ENCODE data around the gene SPDEF. TPM values are rescaled to one million over a fixed set of nuclear protein-coding genes. Genes with fewer than 3 reads are reported as not detected.

The SPDEF gene
- polyA plus RNA-seq, 6 donors from 2014 or later: not detected

GRCh38 chr6:34523441-34524206 is 32.5 kb downstream of the SPDEF start:
- peaks cover 9 to 17% (median 10%) of the 10 kb centered on the region in 3 donors for H3K4me1 Mint-ChIP-seq
- peak overlapping the region in 1 of 6 donors; percentile 82 for H3K27ac Mint-ChIP-seq
- no peaks in the 10 kb centered on the region for H3K36me3 Mint-ChIP-seq
- H3K4me3 Mint-ChIP-seq: no peak overlapping the region
- peaks cover 0 to 12% (median 0%) of the 10 kb centered on the region in 3 donors for H3K27me3 Mint-ChIP-seq
- no peak for ATAC-seq (ENCODE audit: low read depth in 2 of 2)
- H3K9me3 Mint-ChIP-seq: no peaks in the 10 kb centered on the region
- DNase-seq: no peak

- no peak for ATAC-seq (ENCODE audit: low read depth in 2 of 2)
- peaks cover 9 to 17% (median 10%) of the 10 kb centered on the region in 3 donors for H3K4me1 Mint-ChIP-seq
- no peaks in the 10 kb centered on the region for H3K36me3 Mint-ChIP-seq
- no peaks in the 10 kb centered on the region for H3K9me3 Mint-ChIP-seq
- DNase-seq: no peak
- H3K4me3 Mint-ChIP-seq: peak overlapping the region in 1 of 8 donors; percentile 11
- H3K27me3 Mint-ChIP-seq: peaks cover 0 to 19% (median 3%) of the 10 kb centered on the region in 3 donors
- peak overlapping the region in 1 of 6 donors; percentile 11 for H3K27ac Mint-ChIP-seq
Observed at GRCh38 chr6:34522761-34523160, 33.4 kb downstream of the SPDEF start.

- Mint-ChIP-seq H3K27me3 (peaks cover 0 to 30% (median 14%) of the 10 kb centered on the region in 3 donors), H3K4me3 (peak overlapping the region in 1 of 8 donors; percentile 25), H3K27ac (no peak overlapping the region), H3K4me1 (peaks cover 9 to 10% (median 9%) of the 10 kb centered on the region in 3 donors), H3K36me3 (no peaks in the 10 kb centered on the region), H3K9me3 (no peaks in the 10 kb centered on the region)
- ATAC-seq (ENCODE audit: low read depth in 2 of 2) (peak; percentile 63 to 69), DNase-seq (no peak)
Observed at GRCh38 chr6:34521463-34522285, 34.5 kb downstream of the SPDEF start.

- ATAC-seq (ENCODE audit: low read depth in 2 of 2) (no peak), DNase-seq (no peak)
- Mint-ChIP-seq H3K27ac (peak overlapping the region in 1 of 6 donors; percentile 79), H3K36me3 (no peaks in the 10 kb centered on the region), H3K9me3 (no peaks in the 10 kb centered on the region), H3K27me3 (peaks cover 0 to 30% (median 14%) of the 10 kb centered on the region in 3 donors), H3K4me3 (no peak overlapping the region), H3K4me1 (peaks cover 9 to 10% (median 9%) of the 10 kb centered on the region in 3 donors)
Observed at GRCh38 chr6:34520645-34521462, 35.3 kb downstream of the SPDEF start.

- Mint-ChIP-seq H3K4me3 (no peak overlapping the region), H3K27me3 (peaks cover 0 to 35% (median 14%) of the 10 kb centered on the region in 3 donors), H3K36me3 (no peaks in the 10 kb centered on the region), H3K4me1 (peaks cover 9 to 10% (median 9%) of the 10 kb centered on the region in 3 donors), H3K27ac (no peak overlapping the region), H3K9me3 (no peaks in the 10 kb centered on the region)
- ATAC-seq (ENCODE audit: low read depth in 2 of 2): no peak
- no peak for DNase-seq
Observed at GRCh38 chr6:34519971-34520644, 36.0 kb downstream of the SPDEF start.

- H3K27ac Mint-ChIP-seq: peak overlapping the region in 1 of 6 donors; percentile 24
- DNase-seq (no peak), ATAC-seq (ENCODE audit: low read depth in 2 of 2) (no peak)
- peaks cover 9 to 10% (median 9%) of the 10 kb centered on the region in 3 donors for H3K4me1 Mint-ChIP-seq
- H3K4me3 Mint-ChIP-seq: no peak overlapping the region
- no peaks in the 10 kb centered on the region for H3K9me3 Mint-ChIP-seq
- no peaks in the 10 kb centered on the region for H3K36me3 Mint-ChIP-seq
- H3K27me3 Mint-ChIP-seq: peaks cover 3 to 48% (median 25%) of the 10 kb centered on the region in 3 donors
Observed at GRCh38 chr6:34518669-34519365, 37.3 kb downstream of the SPDEF start.

GRCh38 chr6:34517966-34518365 is 38.2 kb downstream of the SPDEF start:
- no peak for ATAC-seq (ENCODE audit: low read depth in 2 of 2)
- peaks cover 9 to 10% (median 9%) of the 10 kb centered on the region in 3 donors for H3K4me1 Mint-ChIP-seq
- H3K4me3 Mint-ChIP-seq: no peak overlapping the region
- no peak for DNase-seq
- no peaks in the 10 kb centered on the region for H3K9me3 Mint-ChIP-seq
- peaks cover 5 to 57% (median 34%) of the 10 kb centered on the region in 3 donors for H3K27me3 Mint-ChIP-seq
- H3K27ac Mint-ChIP-seq: no peak overlapping the region
- H3K36me3 Mint-ChIP-seq: no peaks in the 10 kb centered on the region

- DNase-seq (no peak), ATAC-seq (ENCODE audit: low read depth in 2 of 2) (no peak)
- peaks cover 9 to 10% (median 9%) of the 10 kb centered on the region in 3 donors for H3K4me1 Mint-ChIP-seq
- H3K27me3 Mint-ChIP-seq: peaks cover 5 to 59% (median 37%) of the 10 kb centered on the region in 3 donors
- no peaks in the 10 kb centered on the region for H3K9me3 Mint-ChIP-seq
- H3K36me3 Mint-ChIP-seq: no peaks in the 10 kb centered on the region
- no peak overlapping the region for H3K4me3 Mint-ChIP-seq
- H3K27ac Mint-ChIP-seq: peak overlapping the region in 2 of 6 donors; percentile 12 to 72
Observed at GRCh38 chr6:34517461-34517881, 38.7 kb downstream of the SPDEF start.

GRCh38 chr6:34516391-34517324 is 39.5 kb downstream of the SPDEF start:
- ATAC-seq (ENCODE audit: low read depth in 2 of 2): no peak
- Mint-ChIP-seq H3K36me3 (no peaks in the 10 kb centered on the region), H3K27ac (peak overlapping the region in 3 of 6 donors; percentile 12 to 72 (median 56)), H3K4me1 (peaks cover 5 to 8% (median 6%) of the 10 kb centered on the region in 3 donors), H3K4me3 (no peak overlapping the region), H3K9me3 (no peaks in the 10 kb centered on the region), H3K27me3 (peaks cover 5 to 65% (median 44%) of the 10 kb centered on the region in 3 donors)
- DNase-seq: no peak

- H3K27me3 Mint-ChIP-seq: peaks cover 5 to 69% (median 47%) of the 10 kb centered on the region in 3 donors
- H3K4me1 Mint-ChIP-seq: peaks cover 0 to 3% (median 0%) of the 10 kb centered on the region in 3 donors
- peaks cover 0 to 1% of the 10 kb centered on the region in 2 donors for H3K36me3 Mint-ChIP-seq
- no peak overlapping the region for H3K4me3 Mint-ChIP-seq
- H3K27ac Mint-ChIP-seq: no peak overlapping the region
- DNase-seq (no peak), ATAC-seq (ENCODE audit: low read depth in 2 of 2) (no peak)
- peaks cover 0 to 1% (median 0%) of the 10 kb centered on the region in 7 donors for H3K9me3 Mint-ChIP-seq
Observed at GRCh38 chr6:34515473-34516387, 40.4 kb downstream of the SPDEF start.
